Measurements from ENCODE around the gene KIF9. TPM values are rescaled to one million over a fixed set of nuclear protein-coding genes. Genes with fewer than 3 reads are reported as not detected.
"Not testable (repeated sequence)": the region's sequence is repeated elsewhere in the genome, so short reads cannot be mapped to it uniquely, and the experiment has no call there.

Gene KIF9
- total RNA-seq, 1 experiment from 2014 or later: 0.53 TPM

DNA sequence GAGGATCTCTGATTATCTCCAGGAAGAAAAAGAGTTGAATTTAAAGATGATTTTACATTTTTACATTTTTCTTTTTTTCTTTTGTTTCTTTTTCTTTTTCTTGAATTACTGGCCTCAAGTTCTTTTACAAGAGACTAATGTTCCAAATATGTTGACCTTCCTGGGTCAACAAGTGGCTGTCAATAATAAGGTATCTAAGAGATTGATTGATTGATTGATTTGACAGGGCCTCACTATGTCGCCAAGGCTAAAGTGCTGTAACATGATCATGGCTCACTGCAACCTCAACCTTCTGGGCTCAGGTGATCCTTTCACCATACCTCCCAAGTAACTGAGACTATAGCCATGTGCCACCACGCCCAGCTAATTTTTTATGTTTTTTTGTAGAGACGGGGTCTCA is 44.6 kb downstream of the KIF9 start:
- Histone ChIP-seq H3K9me3 (no peaks in the 10 kb centered on the region), H3K4me3 (no peak overlapping the region), H3K36me3 (no peaks in the 10 kb centered on the region), H3K27me3 (no peaks in the 10 kb centered on the region)
- no peak for DNase-seq

GRCh38 chr3:47228088-47228487 is 54.5 kb downstream of the KIF9 start:
- Histone ChIP-seq H3K9me3 (no peaks in the 10 kb centered on the region), H3K4me3 (no peak overlapping the region), H3K27me3 (no peaks in the 10 kb centered on the region), H3K36me3 (no peaks in the 10 kb centered on the region)
- DNase-seq: no peak

DNA sequence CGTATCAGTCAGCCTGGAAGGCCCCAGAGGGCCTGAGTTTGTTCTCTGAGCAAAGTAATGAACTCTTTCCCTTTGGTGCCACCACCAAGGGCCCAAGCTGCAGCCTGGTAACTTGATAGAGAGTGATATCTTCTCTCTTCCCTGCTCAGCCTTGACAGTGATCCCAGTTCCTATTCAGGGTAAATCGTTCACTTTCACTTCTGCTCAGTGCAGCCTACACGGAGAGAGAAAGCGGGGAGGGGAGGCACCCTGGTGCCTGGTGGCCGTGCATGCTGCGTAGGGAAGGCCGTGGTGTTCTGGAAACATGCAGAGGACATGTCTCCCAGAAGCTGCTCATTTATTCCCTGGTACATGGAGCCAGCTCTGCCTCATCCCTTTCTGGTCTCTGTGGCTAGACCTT is 54.9 kb downstream of the KIF9 start:
- Histone ChIP-seq H3K36me3 (no peaks in the 10 kb centered on the region), H3K4me3 (no peak overlapping the region), H3K9me3 (no peaks in the 10 kb centered on the region), H3K27me3 (no peaks in the 10 kb centered on the region)
- DNase-seq: no peak

GRCh38 chr3:47225310-47225906 is 57.2 kb downstream of the KIF9 start:
- H3K36me3 ChIP-seq: no peaks in the 10 kb centered on the region
- H3K4me3 ChIP-seq: no peak overlapping the region
- no peaks in the 10 kb centered on the region for H3K27me3 ChIP-seq
- no peak for DNase-seq
- H3K9me3 ChIP-seq: no peaks in the 10 kb centered on the region

DNA sequence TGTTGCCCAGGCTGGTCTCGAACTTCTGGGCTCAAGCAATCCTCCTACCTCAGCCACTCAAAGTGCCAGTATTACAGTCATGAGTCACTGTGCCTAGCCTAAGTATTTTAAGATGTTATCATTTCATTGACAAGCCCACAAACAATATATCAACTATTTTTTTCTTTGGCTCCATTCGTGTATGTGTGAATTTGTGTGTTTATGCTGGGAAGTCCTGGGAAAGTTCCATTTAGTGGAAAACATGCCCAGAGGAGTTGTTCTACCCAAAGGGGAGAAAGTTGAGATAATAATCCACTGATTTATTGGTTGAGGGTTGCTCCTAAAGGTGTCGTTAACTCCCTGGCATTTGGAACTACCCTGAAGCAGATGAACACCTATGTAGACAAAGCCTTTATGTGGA is 58.8 kb downstream of the KIF9 start:
- no peak overlapping the region for H3K4me3 ChIP-seq
- H3K27me3 ChIP-seq: no peaks in the 10 kb centered on the region
- H3K9me3 ChIP-seq: no peaks in the 10 kb centered on the region
- no peak for DNase-seq
- no peaks in the 10 kb centered on the region for H3K36me3 ChIP-seq

- DNase-seq: no peak
- no peaks in the 10 kb centered on the region for H3K36me3 ChIP-seq
- H3K27me3 ChIP-seq: no peaks in the 10 kb centered on the region
- no peaks in the 10 kb centered on the region for H3K9me3 ChIP-seq
- H3K4me3 ChIP-seq: no peak overlapping the region
Measured at GRCh38 chr3:47221798-47222197, 60.8 kb downstream of the KIF9 start.

DNA sequence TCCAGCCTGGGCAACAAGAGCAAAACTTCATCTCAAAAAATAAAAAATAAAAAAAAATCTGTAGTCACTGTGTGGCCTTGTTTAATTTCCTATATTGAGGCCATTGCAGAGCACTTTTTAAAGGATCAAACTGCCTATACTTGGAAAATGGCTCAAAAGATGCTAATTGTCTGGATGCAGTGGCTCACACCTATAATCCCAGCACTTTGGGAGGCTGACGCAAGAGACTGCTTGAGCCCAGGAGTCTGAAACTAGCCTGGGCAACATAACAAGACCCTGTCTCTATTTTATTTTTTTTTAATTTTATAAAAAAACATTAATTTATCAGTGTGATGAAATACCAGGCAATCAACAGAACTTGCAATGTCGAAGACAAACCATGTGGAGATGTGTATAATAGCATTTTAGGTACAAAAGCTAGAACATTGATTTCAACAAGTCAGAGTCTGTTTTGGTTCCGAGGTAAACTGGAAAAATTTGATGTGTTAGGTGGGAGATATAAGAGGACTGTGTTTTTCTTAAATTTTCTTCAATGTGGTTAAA is 71.7 kb downstream of the KIF9 start:
- no peaks in the 10 kb centered on the region for H3K36me3 ChIP-seq
- no peaks in the 10 kb centered on the region for H3K27me3 ChIP-seq
- H3K4me3 ChIP-seq: no peak overlapping the region
- DNase-seq: no peak
- H3K9me3 ChIP-seq: no peaks in the 10 kb centered on the region

DNA sequence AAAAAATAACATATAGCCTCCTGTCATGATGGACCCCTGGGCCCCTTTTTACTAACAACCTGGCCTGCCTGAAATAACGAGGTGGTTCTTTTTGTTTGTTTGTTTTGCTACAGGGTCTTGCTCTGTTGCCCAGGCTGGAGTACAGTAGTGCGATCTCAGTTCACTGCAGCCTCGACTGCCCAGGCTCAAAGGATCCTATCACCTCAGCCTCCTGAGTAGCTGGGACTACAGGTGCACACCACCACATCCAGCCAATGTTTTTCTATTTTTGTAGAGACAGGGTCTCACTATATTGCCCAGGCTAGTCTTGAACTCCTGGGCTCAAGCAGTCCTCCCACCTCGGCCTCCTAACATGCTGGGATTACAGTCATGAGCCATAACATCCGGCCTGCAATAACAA is 76.6 kb downstream of the KIF9 start:
- H3K9me3 ChIP-seq, H3K4me3 ChIP-seq, H3K36me3 ChIP-seq, H3K27me3 ChIP-seq, DNase-seq: not testable (repeated sequence)

- H3K9me3 ChIP-seq: no peaks in the 10 kb centered on the region
- no peak for DNase-seq
Measured at GRCh38 chr3:47204875-47205274, 77.7 kb downstream of the KIF9 start.

DNA sequence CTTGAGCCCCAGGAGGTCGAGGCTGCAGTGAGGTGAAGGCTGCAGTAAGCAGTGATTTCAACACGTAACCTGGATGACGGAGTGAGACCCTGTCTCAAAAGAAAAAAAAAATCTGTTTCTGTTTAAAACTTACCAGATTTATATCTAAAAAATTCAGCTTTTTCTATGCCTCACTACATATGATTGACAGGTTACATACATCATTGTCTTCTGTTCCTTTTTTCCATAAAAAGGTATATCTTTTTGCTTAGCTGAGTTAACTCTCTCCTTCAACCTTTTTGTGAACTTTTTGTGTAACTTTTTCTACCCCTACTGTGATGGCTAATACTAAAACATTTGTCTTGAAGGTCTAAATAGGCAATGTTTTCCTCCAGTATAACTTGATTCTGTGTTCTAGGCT is 80.1 kb downstream of the KIF9 start:
- no peak for DNase-seq

More at GRCh38 chr3:47204875-47205274, 77.7 kb downstream of the KIF9 start:
- Histone ChIP-seq H3K36me3 (no peaks in the 10 kb centered on the region), H3K4me3 (no peak overlapping the region), H3K27me3 (no peaks in the 10 kb centered on the region)

GRCh38 chr3:47197287-47197686 is 85.3 kb downstream of the KIF9 start:
- Histone ChIP-seq H3K36me3 (no peaks in the 10 kb centered on the region), H3K9me3 (no peaks in the 10 kb centered on the region), H3K27me3 (no peaks in the 10 kb centered on the region), H3K4me3 (no peak overlapping the region)
- DNase-seq: no peak

More for the DNA sequence above, 80.1 kb downstream of the KIF9 start:
- H3K36me3 ChIP-seq: no peaks in the 10 kb centered on the region
- H3K9me3 ChIP-seq: no peaks in the 10 kb centered on the region
- no peaks in the 10 kb centered on the region for H3K27me3 ChIP-seq
- no peak overlapping the region for H3K4me3 ChIP-seq

- DNase-seq: no peak
- Histone ChIP-seq H3K9me3 (no peaks in the 10 kb centered on the region), H3K36me3 (no peaks in the 10 kb centered on the region), H3K4me3 (no peak overlapping the region), H3K27me3 (no peaks in the 10 kb centered on the region)
Measured at GRCh38 chr3:47194994-47195393, 87.6 kb downstream of the KIF9 start.

DNA sequence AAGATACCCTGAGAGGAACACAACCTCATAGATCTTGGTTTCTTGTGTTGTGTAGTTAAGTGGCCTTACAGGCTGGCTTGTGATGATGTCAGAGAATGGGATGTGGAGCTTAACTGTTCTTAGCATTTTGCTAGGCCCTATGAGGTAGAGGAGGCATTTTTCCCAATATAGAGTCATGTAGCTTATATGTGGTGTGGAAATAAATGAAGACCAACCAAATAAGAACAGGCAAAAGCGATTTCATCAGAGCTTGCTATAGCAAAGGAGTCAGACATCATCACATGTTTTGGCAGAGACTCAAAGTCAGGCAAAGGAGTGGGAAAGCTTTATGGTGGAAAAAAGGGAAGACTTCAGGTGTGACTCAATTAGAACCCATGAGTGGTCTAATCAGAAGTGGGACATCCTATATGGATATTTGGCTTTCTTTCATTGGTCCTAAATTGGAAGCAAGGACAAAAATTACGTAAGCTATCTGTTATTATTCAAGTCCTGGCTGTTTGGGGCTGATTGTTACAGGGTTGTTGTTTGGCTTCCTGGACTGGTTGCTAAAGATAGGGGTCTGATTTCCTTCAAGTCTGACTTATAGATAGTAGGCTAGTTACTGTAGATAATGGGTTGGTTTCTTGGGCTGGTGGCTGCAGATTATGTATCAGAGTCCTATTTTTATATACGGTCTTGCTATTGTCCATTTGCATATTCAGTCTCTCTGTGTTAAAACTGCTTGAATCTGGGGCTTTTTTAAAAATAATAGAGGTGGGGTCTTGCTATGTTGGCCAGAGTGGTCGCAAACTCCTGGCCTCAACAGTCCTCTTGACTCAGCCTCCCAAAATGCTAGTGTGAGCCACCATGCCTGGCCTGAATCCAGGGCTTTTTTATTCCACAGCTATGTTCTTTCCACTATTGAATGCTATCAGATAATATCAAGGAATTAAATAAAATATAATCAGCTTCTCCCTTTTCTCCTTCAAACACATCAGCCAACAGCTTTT is 88.4 kb downstream of the KIF9 start:
- no peaks in the 10 kb centered on the region for H3K36me3 ChIP-seq
- H3K9me3 ChIP-seq: no peaks in the 10 kb centered on the region
- no peak for DNase-seq
- no peaks in the 10 kb centered on the region for H3K27me3 ChIP-seq
- no peak overlapping the region for H3K4me3 ChIP-seq

GRCh38 chr3:47186285-47186684 is 96.3 kb downstream of the KIF9 start:
- H3K9me3 ChIP-seq: no peaks in the 10 kb centered on the region
- no peaks in the 10 kb centered on the region for H3K27me3 ChIP-seq
- H3K36me3 ChIP-seq: no peaks in the 10 kb centered on the region
- no peak overlapping the region for H3K4me3 ChIP-seq
- DNase-seq: no peak

GRCh38 chr3:47181685-47182084 is 100.9 kb downstream of the KIF9 start:
- not testable (repeated sequence) for H3K36me3 ChIP-seq

GRCh38 chr3:47180011-47180410 is 102.6 kb downstream of the KIF9 start:
- H3K9me3 ChIP-seq, H3K4me3 ChIP-seq, H3K36me3 ChIP-seq, DNase-seq, H3K27me3 ChIP-seq: not testable (repeated sequence)

More at GRCh38 chr3:47181685-47182084, 100.9 kb downstream of the KIF9 start:
- not testable (repeated sequence) for H3K9me3 ChIP-seq, DNase-seq, H3K27me3 ChIP-seq, H3K4me3 ChIP-seq

Data from MG63 (cell line).